Ishikawa (cell line): Measurements from ENCODE around the gene CDCA8.

Experiments used
- CEBPB ChIP-seq: IDR thresholded peaks from 2 replicates; pipeline ENCODE4 v1.6.1; 2012
- CREB1 ChIP-seq: IDR thresholded peaks from 2 replicates; pipeline ENCODE4 v1.6.1; 2012; ENCODE audit warnings: low read depth
- EGR1 ChIP-seq: IDR thresholded peaks from 2 replicates; pipeline ENCODE4 v1.6.1; 2012
- EP300 ChIP-seq: IDR thresholded peaks from 2 replicates; pipeline ENCODE4 v1.6.1; 2012; ENCODE audit warnings: borderline replicate concordance
- FOXM1 ChIP-seq: IDR thresholded peaks from 2 replicates; pipeline ENCODE4 v1.6.1; 2012; ENCODE audit warnings: low read depth, borderline replicate concordance
- NFIC ChIP-seq: IDR thresholded peaks from 2 replicates; pipeline ENCODE4 v1.6.1; 2012
- RAD21 ChIP-seq: IDR thresholded peaks from 2 replicates; pipeline ENCODE4 v1.6.1; 2012; ENCODE audit warnings: low read depth
- TAF1 ChIP-seq: IDR thresholded peaks from 2 replicates; pipeline ENCODE4 v1.6.1; 2012; ENCODE audit warnings: low read depth, mild to moderate bottlenecking
- TCF12 ChIP-seq: IDR thresholded peaks from 2 replicates; pipeline ENCODE4 v1.6.1; 2012; ENCODE audit warnings: low read depth
- TEAD4 ChIP-seq: IDR thresholded peaks from 2 replicates; pipeline ENCODE4 v1.6.1; 2012
- USF1 ChIP-seq: IDR thresholded peaks from 2 replicates; pipeline ENCODE4 v1.6.1; 2012
- YY1 ChIP-seq: IDR thresholded peaks from 2 replicates; pipeline ENCODE4 v1.6.1; 2012; ENCODE audit warnings: low read depth
- ZBTB7A ChIP-seq: IDR thresholded peaks from 2 replicates; pipeline ENCODE4 v1.6.1; 2012; ENCODE audit warnings: low read depth
- TF ChIP-seq, protein P1 (sequence below): IDR thresholded peaks from 2 replicates; pipeline ENCODE4 v1.6.1; 2012
- TF ChIP-seq, protein P2 (sequence below): IDR thresholded peaks from 2 replicates; pipeline ENCODE4 v1.6.1; 2012; ENCODE audit warnings: low read depth, mild to moderate bottlenecking

CDCA8 gene

GRCh38 chr1:37753473-37754321, 61.4 kb downstream of the CDCA8 start:
- TF ChIP-seq YY1 (no peak), ZBTB7A (no peak), TAF1 (no peak), NFIC (no peak), CEBPB (no peak), EGR1 (no peak), TEAD4 (no peak), TCF12 (no peak), RAD21 (no peak), USF1 (no peak), FOXM1 (no peak), CREB1 (no peak), EP300 (no peak)
- TF ChIP-seq, protein P1, sequence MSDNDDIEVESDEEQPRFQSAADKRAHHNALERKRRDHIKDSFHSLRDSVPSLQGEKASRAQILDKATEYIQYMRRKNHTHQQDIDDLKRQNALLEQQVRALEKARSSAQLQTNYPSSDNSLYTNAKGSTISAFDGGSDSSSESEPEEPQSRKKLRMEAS, result no peak
- TF ChIP-seq, protein P2, sequence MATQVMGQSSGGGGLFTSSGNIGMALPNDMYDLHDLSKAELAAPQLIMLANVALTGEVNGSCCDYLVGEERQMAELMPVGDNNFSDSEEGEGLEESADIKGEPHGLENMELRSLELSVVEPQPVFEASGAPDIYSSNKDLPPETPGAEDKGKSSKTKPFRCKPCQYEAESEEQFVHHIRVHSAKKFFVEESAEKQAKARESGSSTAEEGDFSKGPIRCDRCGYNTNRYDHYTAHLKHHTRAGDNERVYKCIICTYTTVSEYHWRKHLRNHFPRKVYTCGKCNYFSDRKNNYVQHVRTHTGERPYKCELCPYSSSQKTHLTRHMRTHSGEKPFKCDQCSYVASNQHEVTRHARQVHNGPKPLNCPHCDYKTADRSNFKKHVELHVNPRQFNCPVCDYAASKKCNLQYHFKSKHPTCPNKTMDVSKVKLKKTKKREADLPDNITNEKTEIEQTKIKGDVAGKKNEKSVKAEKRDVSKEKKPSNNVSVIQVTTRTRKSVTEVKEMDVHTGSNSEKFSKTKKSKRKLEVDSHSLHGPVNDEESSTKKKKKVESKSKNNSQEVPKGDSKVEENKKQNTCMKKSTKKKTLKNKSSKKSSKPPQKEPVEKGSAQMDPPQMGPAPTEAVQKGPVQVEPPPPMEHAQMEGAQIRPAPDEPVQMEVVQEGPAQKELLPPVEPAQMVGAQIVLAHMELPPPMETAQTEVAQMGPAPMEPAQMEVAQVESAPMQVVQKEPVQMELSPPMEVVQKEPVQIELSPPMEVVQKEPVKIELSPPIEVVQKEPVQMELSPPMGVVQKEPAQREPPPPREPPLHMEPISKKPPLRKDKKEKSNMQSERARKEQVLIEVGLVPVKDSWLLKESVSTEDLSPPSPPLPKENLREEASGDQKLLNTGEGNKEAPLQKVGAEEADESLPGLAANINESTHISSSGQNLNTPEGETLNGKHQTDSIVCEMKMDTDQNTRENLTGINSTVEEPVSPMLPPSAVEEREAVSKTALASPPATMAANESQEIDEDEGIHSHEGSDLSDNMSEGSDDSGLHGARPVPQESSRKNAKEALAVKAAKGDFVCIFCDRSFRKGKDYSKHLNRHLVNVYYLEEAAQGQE, result no peak

GRCh38 chr1:37755290-37755689, 63.0 kb downstream of the CDCA8 start:
- TF ChIP-seq CREB1 (no peak), USF1 (no peak), RAD21 (no peak), EGR1 (no peak), TEAD4 (no peak), FOXM1 (no peak), YY1 (no peak), TCF12 (no peak), CEBPB (no peak), TAF1 (no peak), NFIC (no peak), EP300 (no peak), ZBTB7A (no peak)
- TF ChIP-seq, protein P2, result no peak
- TF ChIP-seq, protein P1, result no peak

GRCh38 chr1:37755951-37756560, 63.7 kb downstream of the CDCA8 start:
- TF ChIP-seq TCF12 (no peak), YY1 (no peak), CREB1 (no peak), RAD21 (no peak), NFIC (no peak), ZBTB7A (no peak), EGR1 (no peak)
- TF ChIP-seq, protein P2, result no peak
